ENCODE data around the gene ISM1. TPM values are rescaled to one million over a fixed set of nuclear protein-coding genes. Genes with fewer than 3 reads are reported as not detected.

Gene ISM1
- total RNA-seq, 1 donor from 2014 or later: 3.9 TPM

DNA sequence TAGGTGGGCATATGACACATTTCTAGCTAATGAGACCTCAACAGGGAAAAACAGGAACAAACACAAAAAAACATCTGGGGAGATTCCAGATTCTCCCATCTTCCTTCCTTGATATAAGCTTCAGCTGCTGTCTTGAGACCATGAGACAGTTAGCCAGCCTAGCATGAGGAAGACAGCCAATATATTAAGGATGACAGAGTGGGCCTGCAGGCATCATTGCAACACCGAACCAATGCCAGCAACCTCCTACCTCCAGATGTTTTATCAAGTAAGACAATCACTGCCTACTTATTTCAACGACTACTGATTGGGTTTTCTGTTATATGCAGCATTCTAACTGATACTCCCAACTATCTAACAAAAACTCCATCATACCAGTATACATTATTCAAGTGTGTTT lies 119.0 kb downstream of the ISM1 start:
- Mint-ChIP-seq H3K27me3 (ENCODE audit: low read depth) (no peaks in the 10 kb centered on the region), H3K27ac (no peak overlapping the region), H3K36me3 (ENCODE audit: low read depth) (peaks cover 3% of the 10 kb centered on the region), H3K9me3 (peaks cover 7% of the 10 kb centered on the region), H3K4me1 (ENCODE audit: low read depth) (peaks cover 51% of the 10 kb centered on the region), H3K4me3 (ENCODE audit: low read depth) (no peak overlapping the region)
- no peak for DNase-seq (ENCODE audit: low spot score)
- intact Hi-C loops (cut with micrococcal nuclease): loop anchor here (2.0 kb wide), 1 partner anchor 27 kb away; no protein-coding TSS in a partner anchor

DNA sequence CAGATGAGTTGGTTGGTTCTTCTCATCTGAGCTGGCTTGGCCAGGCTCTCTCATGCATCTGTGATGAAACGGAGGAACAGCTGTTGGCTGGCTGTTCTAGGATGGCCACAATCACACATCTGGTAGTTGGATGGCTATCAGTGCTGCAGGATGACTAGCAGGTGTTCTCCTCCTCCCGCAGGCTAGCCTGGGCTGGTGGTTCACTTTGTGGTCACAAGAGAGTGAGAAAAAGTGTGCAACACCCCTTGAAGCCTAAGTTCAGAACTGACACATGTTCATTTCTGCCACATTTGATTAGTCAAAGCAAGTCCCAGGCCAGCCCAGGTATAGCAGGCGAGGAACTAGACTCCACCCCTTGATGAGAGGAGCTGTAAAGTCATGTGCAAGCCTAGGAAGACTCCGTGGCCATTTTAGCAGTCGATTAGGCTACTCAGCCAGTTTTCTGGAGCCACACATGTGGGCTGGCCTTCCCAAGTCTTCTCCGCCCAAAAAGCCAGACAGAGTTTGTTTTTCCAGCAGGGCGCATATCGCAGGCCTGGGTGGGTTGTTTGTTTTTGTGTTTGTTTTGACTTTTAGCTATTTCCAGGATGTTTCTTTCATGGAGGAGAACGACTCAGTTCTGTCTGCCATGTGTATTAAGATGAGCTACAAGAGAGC lies 120.8 kb downstream of the ISM1 start:
- intact Hi-C loops (cut with micrococcal nuclease): loop anchor here (2.0 kb wide), 1 partner anchor 29 kb away; no protein-coding TSS in a partner anchor
- peaks cover 7% of the 10 kb centered on the region for H3K9me3 Mint-ChIP-seq
- no peak overlapping the region for H3K4me3 Mint-ChIP-seq (ENCODE audit: low read depth)
- peak overlapping the region; percentile 36 for H3K27ac Mint-ChIP-seq
- H3K4me1 Mint-ChIP-seq (ENCODE audit: low read depth): peaks cover 41% of the 10 kb centered on the region
- H3K36me3 Mint-ChIP-seq (ENCODE audit: low read depth): peaks cover 3% of the 10 kb centered on the region
- DNase-seq (ENCODE audit: low spot score): no peak
- H3K27me3 Mint-ChIP-seq (ENCODE audit: low read depth): no peaks in the 10 kb centered on the region

DNA sequence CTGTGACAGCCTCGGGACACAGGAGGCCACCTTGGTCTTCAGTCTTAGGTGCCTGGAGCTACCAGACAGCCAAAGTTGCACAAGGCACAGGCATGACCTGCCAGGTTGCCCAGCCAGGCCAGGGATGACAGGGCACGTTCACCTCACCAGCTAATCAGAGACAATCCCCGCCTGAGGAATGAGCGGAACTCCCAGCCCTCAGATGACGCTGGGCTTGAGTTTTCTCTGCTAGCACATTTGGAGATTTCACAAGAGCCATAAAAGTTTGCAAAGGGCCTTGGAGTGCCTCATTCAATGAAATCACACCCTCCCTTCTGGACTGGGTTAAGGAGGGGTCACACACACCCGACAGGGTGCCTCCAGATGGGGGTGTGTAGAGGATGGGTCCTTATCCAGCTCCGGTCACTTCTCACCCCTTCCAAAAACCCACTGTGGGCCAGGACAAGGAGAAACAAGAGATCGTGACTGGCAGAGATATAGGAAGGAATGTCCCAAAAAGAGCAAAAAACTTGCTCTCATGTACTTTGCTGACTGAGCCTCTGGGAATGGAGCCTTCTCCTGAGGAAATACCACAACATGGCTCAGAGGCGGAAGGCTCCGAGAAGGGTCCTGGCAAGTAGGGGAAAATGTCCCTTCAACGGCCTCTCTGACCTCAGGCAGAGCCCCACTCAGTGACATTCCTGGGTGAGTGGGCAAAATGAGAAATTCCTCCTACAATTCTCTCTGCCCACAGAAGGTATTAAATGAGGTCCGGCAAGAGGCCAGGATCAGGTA lies 121.6 kb downstream of the ISM1 start:
- intact Hi-C loops (cut with micrococcal nuclease): no loop called here
- Mint-ChIP-seq H3K27me3 (ENCODE audit: low read depth) (no peaks in the 10 kb centered on the region), H3K36me3 (ENCODE audit: low read depth) (peaks cover 3% of the 10 kb centered on the region), H3K4me3 (ENCODE audit: low read depth) (no peak overlapping the region), H3K9me3 (peaks cover 7% of the 10 kb centered on the region), H3K27ac (peak overlapping the region; percentile 36), H3K4me1 (ENCODE audit: low read depth) (peaks cover 36% of the 10 kb centered on the region)
- no peak for DNase-seq (ENCODE audit: low spot score)

DNA sequence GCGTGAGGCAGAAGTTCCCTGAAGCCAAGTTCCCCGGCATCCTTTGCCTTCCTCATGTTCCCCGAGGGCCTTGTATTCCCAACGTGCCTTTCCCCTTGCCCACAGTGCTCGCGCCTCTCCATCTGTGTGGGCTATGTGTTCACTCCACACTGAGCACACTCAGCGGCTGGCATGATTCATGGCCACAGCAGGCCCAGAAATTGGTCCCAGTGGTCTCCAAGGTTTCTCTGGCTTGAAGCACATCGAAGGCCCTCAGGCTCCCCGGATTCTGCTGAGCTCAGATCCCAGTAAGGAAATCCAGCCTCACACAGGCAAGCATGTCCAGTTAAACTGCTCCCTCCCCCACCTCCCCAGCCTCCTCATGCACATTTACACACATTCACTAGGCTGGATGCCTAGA lies 123.6 kb downstream of the ISM1 start:
- Mint-ChIP-seq H3K4me1 (ENCODE audit: low read depth) (peaks cover 29% of the 10 kb centered on the region), H3K9me3 (no peaks in the 10 kb centered on the region), H3K4me3 (ENCODE audit: low read depth) (no peak overlapping the region), H3K27me3 (ENCODE audit: low read depth) (no peaks in the 10 kb centered on the region), H3K36me3 (ENCODE audit: low read depth) (no peaks in the 10 kb centered on the region), H3K27ac (no peak overlapping the region)
- no peak for DNase-seq (ENCODE audit: low spot score)
- intact Hi-C loops (cut with micrococcal nuclease): no loop called here

DNA sequence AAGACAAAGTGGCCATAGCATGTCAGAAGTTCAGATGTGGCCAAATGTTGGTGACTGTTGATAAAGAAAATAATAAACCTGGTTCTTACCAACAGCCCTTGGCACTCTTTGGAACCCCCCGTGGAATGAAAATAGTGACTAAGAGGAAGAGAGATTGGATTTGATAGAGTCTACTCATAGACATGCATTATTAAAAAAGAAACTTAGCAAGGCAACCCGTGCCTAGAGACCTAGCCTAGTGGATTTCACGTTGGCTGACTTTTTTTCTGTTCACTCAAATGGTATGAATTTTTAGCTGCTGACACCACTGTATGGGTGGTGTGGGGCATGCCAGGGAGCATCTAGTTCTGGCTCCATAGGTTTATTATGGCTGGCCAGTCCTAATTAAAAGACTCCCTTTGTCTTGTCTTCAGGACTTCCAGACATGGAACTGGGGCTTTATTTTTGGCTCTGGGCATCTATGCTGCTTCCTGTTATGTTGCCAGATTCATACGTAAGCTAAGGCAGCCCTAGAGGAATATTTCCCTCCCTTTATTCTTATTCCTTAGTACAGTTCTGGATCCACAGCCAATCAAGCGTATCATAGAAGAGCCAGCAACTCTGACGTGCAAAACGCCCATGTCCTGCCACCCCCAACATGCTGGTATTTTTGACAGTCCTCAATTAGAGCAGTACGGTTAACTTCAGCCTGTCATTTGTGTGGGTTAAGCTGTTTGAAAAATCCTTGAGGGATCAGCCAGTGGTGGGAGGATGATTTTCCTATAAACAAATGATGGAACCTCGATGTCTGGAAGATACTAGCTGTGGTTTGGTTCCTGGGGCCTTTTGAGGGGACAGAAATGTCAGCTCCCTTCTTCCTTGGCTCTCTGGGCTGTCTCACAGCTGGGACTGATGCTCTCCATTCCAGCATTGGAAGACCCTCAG lies 127.5 kb downstream of the ISM1 start:
- no peak overlapping the region for H3K4me3 Mint-ChIP-seq (ENCODE audit: low read depth)
- no peak for DNase-seq (ENCODE audit: low spot score)
- intact Hi-C loops (cut with micrococcal nuclease): no loop called here
- H3K4me1 Mint-ChIP-seq (ENCODE audit: low read depth): peaks cover 13% of the 10 kb centered on the region
- peak overlapping the region; percentile 22 for H3K27ac Mint-ChIP-seq
- no peaks in the 10 kb centered on the region for H3K36me3 Mint-ChIP-seq (ENCODE audit: low read depth)
- peaks cover 4% of the 10 kb centered on the region for H3K9me3 Mint-ChIP-seq
- no peaks in the 10 kb centered on the region for H3K27me3 Mint-ChIP-seq (ENCODE audit: low read depth)

DNA sequence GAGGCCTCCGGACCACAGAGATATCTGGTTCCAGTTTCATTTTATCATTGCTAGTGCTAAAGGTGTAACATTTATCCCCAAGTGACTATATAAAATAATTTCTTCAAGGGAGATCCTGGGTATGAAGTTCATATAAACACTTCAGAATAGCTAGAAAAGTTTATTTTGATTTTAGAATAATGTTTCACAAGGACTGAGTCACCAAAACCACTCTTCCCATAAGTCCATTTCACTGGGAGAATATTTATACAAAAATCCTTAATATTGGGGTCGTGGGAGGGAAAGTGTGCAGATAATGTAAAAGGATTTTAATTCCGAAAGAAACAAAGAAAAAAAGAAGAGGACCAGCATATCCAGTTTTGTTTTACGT lies 128.1 kb downstream of the ISM1 start:
- Mint-ChIP-seq H3K36me3 (ENCODE audit: low read depth) (no peaks in the 10 kb centered on the region), H3K27ac (no peak overlapping the region), H3K27me3 (ENCODE audit: low read depth) (no peaks in the 10 kb centered on the region), H3K4me3 (ENCODE audit: low read depth) (no peak overlapping the region), H3K4me1 (ENCODE audit: low read depth) (peaks cover 11% of the 10 kb centered on the region), H3K9me3 (peaks cover 4% of the 10 kb centered on the region)
- intact Hi-C loops (cut with micrococcal nuclease): no loop called here
- DNase-seq (ENCODE audit: low spot score): no peak

Other genes with a start within 250 kb of the ISM1 start
- gene SPTLC3, start 212.3 kb upstream of the ISM1 start, total RNA-seq: 0.68 and 0.80 TPM in 2 replicates